Measurements from ENCODE around the gene TAS2R31.
A peak's percentile ranks its signal among the peaks of the same experiment; 100 is the strongest.
"Not testable (repeated sequence)": the region's sequence is repeated elsewhere in the genome, so short reads cannot be mapped to it uniquely, and the experiment has no call there.

The TAS2R31 gene

DNA sequence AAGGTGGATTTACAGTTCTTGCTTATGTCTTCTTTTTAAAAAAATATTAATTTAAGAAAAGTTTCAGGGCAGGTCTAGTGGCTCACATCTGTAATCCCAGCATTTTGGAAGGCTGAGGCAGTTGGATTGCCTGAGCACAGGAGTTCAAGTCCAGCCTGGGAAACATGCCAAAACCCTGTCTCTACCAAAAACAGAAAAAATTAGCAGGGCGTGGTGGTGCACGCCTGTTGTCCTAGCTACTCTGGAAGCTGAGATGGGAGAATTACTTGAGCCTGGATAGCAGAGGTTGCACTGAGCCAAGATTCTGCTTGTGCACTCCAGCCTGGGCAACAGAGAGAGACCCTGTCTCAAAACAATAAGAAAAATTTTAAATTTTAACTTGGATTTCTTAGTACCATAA is 36.3 kb upstream of the TAS2R31 start:
- no peaks in the 10 kb centered on the region for H3K27me3 ChIP-seq (ENCODE audit: insufficient read depth, low read length, poor library complexity)
- no peak overlapping the region for H3K4me2 ChIP-seq (ENCODE audit: low read length)
- H3K79me1 ChIP-seq (ENCODE audit: low read length) = no peaks in the 10 kb centered on the region
- H3K79me2 ChIP-seq (ENCODE audit: control insufficient read depth, insufficient read depth, low read length) = no peaks in the 10 kb centered on the region
- H4K5ac ChIP-seq (ENCODE audit: low read length) = no peak overlapping the region
- no peak overlapping the region for H3K4me3 ChIP-seq (ENCODE audit: low read length)
- no peaks in the 10 kb centered on the region for H3K36me3 ChIP-seq (ENCODE audit: control insufficient read depth, insufficient read depth, low read length)
- no peak for DNase-seq
- H2BK5ac ChIP-seq (ENCODE audit: low read length) = no peak overlapping the region
- H3K56ac ChIP-seq (ENCODE audit: low read length) = no peak overlapping the region
- H3K18ac ChIP-seq (ENCODE audit: low read length) = no peak overlapping the region
- no peak overlapping the region for H3K23ac ChIP-seq (ENCODE audit: low read length)
- H3K4me1 ChIP-seq (ENCODE audit: control insufficient read depth, low read depth, low read length) = no peaks in the 10 kb centered on the region
- no peak overlapping the region for H3K4ac ChIP-seq (ENCODE audit: low read depth, low read length)
- WGBS (ENCODE audit: extremely low coverage, insufficient coverage, low lambda C conversion rate) = no CpG with 5 or more reads among the region's 2 CpGs
- no peak overlapping the region for H3K27ac ChIP-seq (ENCODE audit: low read depth, low read length)
- H2AK5ac ChIP-seq (ENCODE audit: low read length) = no peak overlapping the region
- no peak overlapping the region for H2BK120ac ChIP-seq (ENCODE audit: low read depth, low read length)
- no peak overlapping the region for H4K8ac ChIP-seq (ENCODE audit: low read depth, low read length)
- no peak overlapping the region for H2BK15ac ChIP-seq (replicated peaks; ENCODE audit: low read depth)
- H3K9ac ChIP-seq (ENCODE audit: low read length) = no peak overlapping the region

DNA sequence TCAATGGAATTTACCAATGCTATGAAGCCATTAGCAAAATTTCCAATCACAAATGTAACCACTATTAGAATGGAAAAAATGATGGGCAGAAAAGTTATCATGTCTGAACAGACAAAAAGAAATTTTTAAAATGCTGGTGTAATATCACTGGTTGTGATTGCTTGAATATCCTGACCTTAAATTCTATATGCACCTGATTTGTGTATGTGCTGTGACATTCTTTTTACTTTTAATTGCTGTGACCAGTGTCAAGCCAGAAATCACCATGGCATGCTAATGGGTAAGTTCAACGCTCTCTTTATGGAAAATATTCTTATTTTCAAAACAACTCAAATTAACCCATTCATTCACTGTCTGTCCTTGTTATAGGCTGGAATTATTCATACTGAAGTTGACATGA is 31.0 kb upstream of the TAS2R31 start, which contains the start of gene TAS2R46:
TSS of gene TAS2R46 (minus strand) at position 101 of the 400 bp plus-strand sequence. CDS start at position 101, 0 bp downstream.
- H3K23ac ChIP-seq (ENCODE audit: low read length); H2BK15ac ChIP-seq (replicated peaks; ENCODE audit: low read depth); H3K4me3 ChIP-seq (ENCODE audit: low read length); H3K4me1 ChIP-seq (ENCODE audit: control insufficient read depth, low read depth, low read length); H3K79me1 ChIP-seq (ENCODE audit: low read length); H4K8ac ChIP-seq (ENCODE audit: low read depth, low read length); H3K56ac ChIP-seq (ENCODE audit: low read length); H3K18ac ChIP-seq (ENCODE audit: low read length); H4K5ac ChIP-seq (ENCODE audit: low read length); H3K79me2 ChIP-seq (ENCODE audit: control insufficient read depth, insufficient read depth, low read length); H3K27me3 ChIP-seq (ENCODE audit: insufficient read depth, low read length, poor library complexity); H3K36me3 ChIP-seq (ENCODE audit: control insufficient read depth, insufficient read depth, low read length); DNase-seq; H3K9ac ChIP-seq (ENCODE audit: low read length); H2BK5ac ChIP-seq (ENCODE audit: low read length); H3K4me2 ChIP-seq (ENCODE audit: low read length); H2BK120ac ChIP-seq (ENCODE audit: low read depth, low read length); H2AK5ac ChIP-seq (ENCODE audit: low read length); H3K4ac ChIP-seq (ENCODE audit: low read depth, low read length); H3K27ac ChIP-seq (ENCODE audit: low read depth, low read length): not testable (repeated sequence)
- no CpG with 5 or more reads among the region's 1 CpG for WGBS (ENCODE audit: extremely low coverage, insufficient coverage, low lambda C conversion rate)

DNA sequence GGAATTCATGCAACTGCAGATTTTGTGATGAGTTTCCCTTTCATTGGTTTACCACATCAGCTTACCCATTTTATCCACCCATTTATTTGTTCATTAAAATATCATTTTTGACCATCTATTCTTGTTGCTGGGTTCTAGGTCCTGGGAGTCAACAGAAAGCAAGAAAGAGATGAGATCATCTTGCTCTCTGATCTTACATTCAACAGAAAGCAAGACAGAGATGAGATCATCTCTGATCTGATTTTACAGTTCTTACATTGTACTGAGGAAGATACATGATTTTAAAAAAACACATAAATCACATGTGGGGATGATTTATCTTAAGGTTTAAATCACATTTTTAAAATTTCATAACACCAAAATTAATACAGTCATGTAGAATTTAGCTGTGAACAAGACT is 28.6 kb upstream of the TAS2R31 start:
- Histone ChIP-seq H3K4me1 (ENCODE audit: control insufficient read depth, low read depth, low read length) (no peaks in the 10 kb centered on the region), H3K4me3 (ENCODE audit: low read length) (no peak overlapping the region), H3K23ac (ENCODE audit: low read length) (no peak overlapping the region), H2BK15ac (replicated peaks; ENCODE audit: low read depth) (no peak overlapping the region), H3K18ac (ENCODE audit: low read length) (no peak overlapping the region), H3K79me1 (ENCODE audit: low read length) (no peaks in the 10 kb centered on the region), H2AK5ac (ENCODE audit: low read length) (no peak overlapping the region), H4K8ac (ENCODE audit: low read depth, low read length) (no peak overlapping the region), H3K4me2 (ENCODE audit: low read length) (no peak overlapping the region), H3K36me3 (ENCODE audit: control insufficient read depth, insufficient read depth, low read length) (no peaks in the 10 kb centered on the region), H3K9ac (ENCODE audit: low read length) (no peak overlapping the region), H2BK120ac (ENCODE audit: low read depth, low read length) (no peak overlapping the region), H3K27me3 (ENCODE audit: insufficient read depth, low read length, poor library complexity) (no peaks in the 10 kb centered on the region), H4K5ac (ENCODE audit: low read length) (no peak overlapping the region), H3K4ac (ENCODE audit: low read depth, low read length) (no peak overlapping the region), H2BK5ac (ENCODE audit: low read length) (no peak overlapping the region), H3K79me2 (ENCODE audit: control insufficient read depth, insufficient read depth, low read length) (no peaks in the 10 kb centered on the region), H3K27ac (ENCODE audit: low read depth, low read length) (no peak overlapping the region), H3K56ac (ENCODE audit: low read length) (no peak overlapping the region)
- DNase-seq = no peak

DNA sequence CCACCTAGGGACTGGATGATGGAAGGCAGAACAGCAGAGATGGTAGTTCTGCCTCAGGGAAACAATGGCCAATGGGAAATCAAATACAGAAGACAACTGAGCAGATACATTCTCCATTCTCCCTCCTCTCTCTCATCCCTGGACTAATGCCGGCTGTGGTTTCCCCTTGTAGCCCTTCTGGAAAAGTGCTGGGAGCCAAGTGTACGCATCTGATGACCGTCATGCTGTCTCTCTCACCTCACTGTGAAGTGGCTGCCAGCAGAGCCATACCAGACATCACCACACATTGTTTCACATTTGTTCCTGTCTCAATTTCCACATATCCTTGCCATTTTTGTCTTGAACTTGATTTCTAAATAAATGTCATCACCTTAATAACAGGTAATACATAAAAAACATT is 27.8 kb upstream of the TAS2R31 start:
- no peak overlapping the region for H2BK15ac ChIP-seq (replicated peaks; ENCODE audit: low read depth)
- DNase-seq = no peak
- H3K4ac ChIP-seq (ENCODE audit: low read depth, low read length) = no peak overlapping the region
- H3K56ac ChIP-seq (ENCODE audit: low read length) = no peak overlapping the region
- H3K79me2 ChIP-seq (ENCODE audit: control insufficient read depth, insufficient read depth, low read length) = no peaks in the 10 kb centered on the region
- WGBS (ENCODE audit: extremely low coverage, insufficient coverage, low lambda C conversion rate) = no CpG with 5 or more reads among the region's 3 CpGs
- no peak overlapping the region for H3K18ac ChIP-seq (ENCODE audit: low read length)
- no peak overlapping the region for H3K9ac ChIP-seq (ENCODE audit: low read length)
- H3K4me1 ChIP-seq (ENCODE audit: control insufficient read depth, low read depth, low read length) = no peaks in the 10 kb centered on the region
- H3K4me3 ChIP-seq (ENCODE audit: low read length) = no peak overlapping the region
- H2BK5ac ChIP-seq (ENCODE audit: low read length) = no peak overlapping the region
- no peak overlapping the region for H2BK120ac ChIP-seq (ENCODE audit: low read depth, low read length)
- H3K27ac ChIP-seq (ENCODE audit: low read depth, low read length) = no peak overlapping the region
- H3K4me2 ChIP-seq (ENCODE audit: low read length) = no peak overlapping the region
- no peaks in the 10 kb centered on the region for H3K79me1 ChIP-seq (ENCODE audit: low read length)
- H3K23ac ChIP-seq (ENCODE audit: low read length) = no peak overlapping the region
- H3K27me3 ChIP-seq (ENCODE audit: insufficient read depth, low read length, poor library complexity) = no peaks in the 10 kb centered on the region
- no peak overlapping the region for H4K5ac ChIP-seq (ENCODE audit: low read length)
- H4K8ac ChIP-seq (ENCODE audit: low read depth, low read length) = no peak overlapping the region
- no peaks in the 10 kb centered on the region for H3K36me3 ChIP-seq (ENCODE audit: control insufficient read depth, insufficient read depth, low read length)
- H2AK5ac ChIP-seq (ENCODE audit: low read length) = no peak overlapping the region

DNA sequence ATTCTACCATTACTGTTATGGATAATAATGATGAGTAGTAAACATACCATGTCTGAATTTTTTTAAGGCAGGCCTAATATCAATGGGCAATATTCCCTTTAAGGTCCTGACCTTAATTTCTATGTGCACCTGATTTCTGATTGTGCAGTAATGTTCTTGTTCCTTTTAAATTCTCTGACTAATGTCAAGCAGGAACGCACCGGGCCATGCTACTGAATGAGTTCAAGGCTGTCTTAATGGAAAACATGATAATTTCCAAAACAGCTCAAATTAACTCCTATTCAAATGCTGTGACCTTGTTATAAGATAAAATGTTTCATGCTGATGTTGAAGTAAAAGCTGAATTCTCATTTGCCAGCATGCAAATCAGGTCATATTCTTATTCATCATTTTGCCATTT is 24.1 kb upstream of the TAS2R31 start:
- H3K4me2 ChIP-seq (ENCODE audit: low read length) = no peak overlapping the region
- H3K79me2 ChIP-seq (ENCODE audit: control insufficient read depth, insufficient read depth, low read length) = no peaks in the 10 kb centered on the region
- H4K8ac ChIP-seq (ENCODE audit: low read depth, low read length) = no peak overlapping the region
- no peak overlapping the region for H3K4me3 ChIP-seq (ENCODE audit: low read length)
- H3K27me3 ChIP-seq (ENCODE audit: insufficient read depth, low read length, poor library complexity) = no peaks in the 10 kb centered on the region
- H4K5ac ChIP-seq (ENCODE audit: low read length) = no peak overlapping the region
- no peak overlapping the region for H2BK15ac ChIP-seq (replicated peaks; ENCODE audit: low read depth)
- no peak overlapping the region for H3K27ac ChIP-seq (ENCODE audit: low read depth, low read length)
- H3K4ac ChIP-seq (ENCODE audit: low read depth, low read length) = no peak overlapping the region
- H2BK120ac ChIP-seq (ENCODE audit: low read depth, low read length) = no peak overlapping the region
- H3K18ac ChIP-seq (ENCODE audit: low read length) = no peak overlapping the region
- no peak overlapping the region for H3K23ac ChIP-seq (ENCODE audit: low read length)
- no peak overlapping the region for H2BK5ac ChIP-seq (ENCODE audit: low read length)
- H3K9ac ChIP-seq (ENCODE audit: low read length) = no peak overlapping the region
- H3K36me3 ChIP-seq (ENCODE audit: control insufficient read depth, insufficient read depth, low read length) = no peaks in the 10 kb centered on the region
- no CpG with 5 or more reads among the region's 2 CpGs for WGBS (ENCODE audit: extremely low coverage, insufficient coverage, low lambda C conversion rate)
- H3K79me1 ChIP-seq (ENCODE audit: low read length) = no peaks in the 10 kb centered on the region
- no peak overlapping the region for H2AK5ac ChIP-seq (ENCODE audit: low read length)
- DNase-seq = no peak
- no peak overlapping the region for H3K56ac ChIP-seq (ENCODE audit: low read length)
- no peaks in the 10 kb centered on the region for H3K4me1 ChIP-seq (ENCODE audit: control insufficient read depth, low read depth, low read length)

DNA sequence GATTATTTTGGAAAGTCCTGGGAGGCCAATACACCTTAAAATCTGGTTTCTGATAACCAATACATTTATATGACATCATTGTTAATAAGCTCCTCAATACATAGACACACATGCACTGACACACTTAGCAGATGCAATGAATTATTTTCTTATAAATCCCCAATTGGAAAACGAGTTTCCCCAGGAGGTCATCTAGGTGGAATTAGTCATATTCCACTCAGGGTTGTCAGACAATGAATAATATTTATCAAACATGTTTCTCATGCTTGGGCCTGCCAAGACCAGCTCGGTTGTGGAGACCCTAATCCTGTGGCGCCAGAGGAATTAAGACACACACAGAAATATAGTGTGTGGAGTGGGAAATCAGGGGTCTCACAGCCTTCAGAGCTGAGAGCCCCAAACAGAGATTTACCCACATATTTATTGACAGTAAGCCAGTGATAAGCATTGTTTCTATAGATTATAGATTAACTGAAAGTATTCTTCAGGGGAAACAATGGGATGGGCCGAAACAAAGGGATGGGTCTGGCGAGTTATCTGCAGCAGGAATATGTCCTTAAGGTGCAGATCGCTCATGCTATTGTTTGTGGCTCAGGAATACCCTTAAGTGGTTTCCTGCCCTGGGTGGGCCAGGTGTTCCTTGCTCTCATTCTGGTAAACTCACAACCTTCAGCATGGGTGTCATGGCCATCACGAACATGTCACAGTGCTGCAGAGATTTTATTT is 18.8 kb upstream of the TAS2R31 start:
- WGBS (ENCODE audit: extremely low coverage, insufficient coverage, low lambda C conversion rate) = no CpG with 5 or more reads among the region's 7 CpGs

More for the DNA sequence above, 18.8 kb upstream of the TAS2R31 start:
- not testable (repeated sequence) for H3K79me2 ChIP-seq (ENCODE audit: control insufficient read depth, insufficient read depth, low read length); H3K4me1 ChIP-seq (ENCODE audit: control insufficient read depth, low read depth, low read length); H3K27me3 ChIP-seq (ENCODE audit: insufficient read depth, low read length, poor library complexity); H3K9ac ChIP-seq (ENCODE audit: low read length); H3K18ac ChIP-seq (ENCODE audit: low read length); H3K4me3 ChIP-seq (ENCODE audit: low read length); H2BK120ac ChIP-seq (ENCODE audit: low read depth, low read length); H3K23ac ChIP-seq (ENCODE audit: low read length); H4K5ac ChIP-seq (ENCODE audit: low read length); H2BK5ac ChIP-seq (ENCODE audit: low read length); H2BK15ac ChIP-seq (replicated peaks; ENCODE audit: low read depth); H3K4ac ChIP-seq (ENCODE audit: low read depth, low read length); H4K8ac ChIP-seq (ENCODE audit: low read depth, low read length); H3K4me2 ChIP-seq (ENCODE audit: low read length); H3K79me1 ChIP-seq (ENCODE audit: low read length); H2AK5ac ChIP-seq (ENCODE audit: low read length); H3K56ac ChIP-seq (ENCODE audit: low read length); H3K36me3 ChIP-seq (ENCODE audit: control insufficient read depth, insufficient read depth, low read length); H3K27ac ChIP-seq (ENCODE audit: low read depth, low read length)
- peak; percentile 21 for DNase-seq
